ENCODE data around the gene SLC37A4.
A peak's percentile ranks its signal among the peaks of the same experiment; 100 is the strongest.
"Not testable (repeated sequence)": the region's sequence is repeated elsewhere in the genome, so short reads cannot be mapped to it uniquely, and the experiment has no call there.

Gene SLC37A4

GRCh38 chr11:119030329-119031047 lies at the start of gene SLC37A4:
TSS of gene SLC37A4 (minus strand) at chr11:119030877.
- peak; percentile 98 to 99 for DNase-seq (ENCODE audit: low read depth in 2 of 2)

- DNase-seq (ENCODE audit: low read depth in 2 of 2): no peak
Measured at GRCh38 chr11:119078675-119079420, 48.2 kb upstream of the SLC37A4 start.

- DNase-seq (ENCODE audit: low read depth in 2 of 2): no peak
Measured at GRCh38 chr11:119077839-119078238, 47.2 kb upstream of the SLC37A4 start.

- peak; percentile 98 to 99 for DNase-seq (ENCODE audit: low read depth in 2 of 2)
Measured at GRCh38 chr11:119067371-119068222, 36.9 kb upstream of the SLC37A4 start, which contains the start of gene VPS11. TSS of gene VPS11 (plus strand) at chr11:119067818. CDS start at chr11:119067824, 6 bp downstream.

- DNase-seq (ENCODE audit: low read depth in 2 of 2): no peak
Measured at GRCh38 chr11:119065369-119065768, 34.7 kb upstream of the SLC37A4 start.

GRCh38 chr11:119062779-119063178 lies 32.1 kb upstream of the SLC37A4 start:
- DNase-seq (ENCODE audit: low read depth in 2 of 2): no peak

GRCh38 chr11:119061256-119061655 lies 30.6 kb upstream of the SLC37A4 start:
- DNase-seq (ENCODE audit: low read depth in 2 of 2): no peak

- DNase-seq (ENCODE audit: low read depth in 2 of 2): not testable (repeated sequence)
Measured at GRCh38 chr11:119059128-119059527, 28.5 kb upstream of the SLC37A4 start.

GRCh38 chr11:119057000-119057769 lies 26.5 kb upstream of the SLC37A4 start, which contains the start of gene HYOU1:
TSS of gene HYOU1 (minus strand) at chr11:119057205. CDS start at chr11:119056160, 1,045 bp downstream.
- DNase-seq (ENCODE audit: low read depth in 2 of 2): peak; percentile 99

GRCh38 chr11:119056421-119056999 lies 25.8 kb upstream of the SLC37A4 start:
- DNase-seq (ENCODE audit: low read depth in 2 of 2): no peak

GRCh38 chr11:119055901-119056300 lies 25.2 kb upstream of the SLC37A4 start:
- no peak for DNase-seq (ENCODE audit: low read depth in 2 of 2)

GRCh38 chr11:119054418-119054817 lies 23.7 kb upstream of the SLC37A4 start:
- no peak for DNase-seq (ENCODE audit: low read depth in 2 of 2)

GRCh38 chr11:119052163-119052814 lies 21.6 kb upstream of the SLC37A4 start:
- no peak for DNase-seq (ENCODE audit: low read depth in 2 of 2)

- no peak for DNase-seq (ENCODE audit: low read depth in 2 of 2)
Measured at GRCh38 chr11:119051440-119052162, 20.9 kb upstream of the SLC37A4 start.

- DNase-seq (ENCODE audit: low read depth in 2 of 2): no peak
Measured at GRCh38 chr11:119049081-119049480, 18.4 kb upstream of the SLC37A4 start.

GRCh38 chr11:119048644-119049043 lies 18.0 kb upstream of the SLC37A4 start:
- DNase-seq (ENCODE audit: low read depth in 2 of 2): no peak

GRCh38 chr11:119047205-119047604 lies 16.5 kb upstream of the SLC37A4 start:
- DNase-seq (ENCODE audit: low read depth in 2 of 2): peak in 1 of 2 donors; percentile 27

GRCh38 chr11:119046489-119046888 lies 15.8 kb upstream of the SLC37A4 start:
- DNase-seq (ENCODE audit: low read depth in 2 of 2): no peak

GRCh38 chr11:119044708-119045107 lies 14.0 kb upstream of the SLC37A4 start:
- no peak for DNase-seq (ENCODE audit: low read depth in 2 of 2)

- DNase-seq (ENCODE audit: low read depth in 2 of 2): no peak
Measured at GRCh38 chr11:119042927-119043326, 12.2 kb upstream of the SLC37A4 start.
